ENCODE data around the gene STRADB.

The STRADB gene

GRCh38 chr2:201466050-201466675 lies 14.6 kb downstream of the STRADB start:
- DNase-seq (ENCODE audit: low read depth), result no peak
- no peak overlapping the region for H3K4me3 ChIP-seq (ENCODE audit: low read depth, low read length)
- TF ChIP-seq, protein P1, sequence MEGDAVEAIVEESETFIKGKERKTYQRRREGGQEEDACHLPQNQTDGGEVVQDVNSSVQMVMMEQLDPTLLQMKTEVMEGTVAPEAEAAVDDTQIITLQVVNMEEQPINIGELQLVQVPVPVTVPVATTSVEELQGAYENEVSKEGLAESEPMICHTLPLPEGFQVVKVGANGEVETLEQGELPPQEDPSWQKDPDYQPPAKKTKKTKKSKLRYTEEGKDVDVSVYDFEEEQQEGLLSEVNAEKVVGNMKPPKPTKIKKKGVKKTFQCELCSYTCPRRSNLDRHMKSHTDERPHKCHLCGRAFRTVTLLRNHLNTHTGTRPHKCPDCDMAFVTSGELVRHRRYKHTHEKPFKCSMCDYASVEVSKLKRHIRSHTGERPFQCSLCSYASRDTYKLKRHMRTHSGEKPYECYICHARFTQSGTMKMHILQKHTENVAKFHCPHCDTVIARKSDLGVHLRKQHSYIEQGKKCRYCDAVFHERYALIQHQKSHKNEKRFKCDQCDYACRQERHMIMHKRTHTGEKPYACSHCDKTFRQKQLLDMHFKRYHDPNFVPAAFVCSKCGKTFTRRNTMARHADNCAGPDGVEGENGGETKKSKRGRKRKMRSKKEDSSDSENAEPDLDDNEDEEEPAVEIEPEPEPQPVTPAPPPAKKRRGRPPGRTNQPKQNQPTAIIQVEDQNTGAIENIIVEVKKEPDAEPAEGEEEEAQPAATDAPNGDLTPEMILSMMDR (IDR thresholded peaks at IDR 0.05; ENCODE audit: insufficient read depth, low read depth, low read length, missing control alignments), result no peak

- no peak overlapping the region for H3K4me3 ChIP-seq (ENCODE audit: low read depth, low read length)
- no peak for DNase-seq (ENCODE audit: low read depth)
- TF ChIP-seq, protein P1 (IDR thresholded peaks at IDR 0.05; ENCODE audit: insufficient read depth, low read depth, low read length, missing control alignments), result no peak
These were observed 16.1 kb downstream of the STRADB start for GRCh38 chr2:201467666-201468065.

GRCh38 chr2:201470821-201471731 lies 19.5 kb downstream of the STRADB start:
- DNase-seq (ENCODE audit: low read depth), result no peak
- TF ChIP-seq, protein P1 (IDR thresholded peaks at IDR 0.05; ENCODE audit: insufficient read depth, low read depth, low read length, missing control alignments), result no peak
- H3K4me3 ChIP-seq (ENCODE audit: low read depth, low read length), result no peak overlapping the region

- TF ChIP-seq, protein P1 (IDR thresholded peaks at IDR 0.05; ENCODE audit: insufficient read depth, low read depth, low read length, missing control alignments), result no peak
These were observed 20.3 kb downstream of the STRADB start for GRCh38 chr2:201471732-201472393.

GRCh38 chr2:201472411-201472810 lies 20.9 kb downstream of the STRADB start:
- no peak for DNase-seq (ENCODE audit: low read depth)
- H3K4me3 ChIP-seq (ENCODE audit: low read depth, low read length), result no peak overlapping the region
- TF ChIP-seq, protein P1 (IDR thresholded peaks at IDR 0.05; ENCODE audit: insufficient read depth, low read depth, low read length, missing control alignments), result no peak

More at GRCh38 chr2:201471732-201472393, 20.3 kb downstream of the STRADB start:
- no peak overlapping the region for H3K4me3 ChIP-seq (ENCODE audit: low read depth, low read length)
- no peak for DNase-seq (ENCODE audit: low read depth)

DNA sequence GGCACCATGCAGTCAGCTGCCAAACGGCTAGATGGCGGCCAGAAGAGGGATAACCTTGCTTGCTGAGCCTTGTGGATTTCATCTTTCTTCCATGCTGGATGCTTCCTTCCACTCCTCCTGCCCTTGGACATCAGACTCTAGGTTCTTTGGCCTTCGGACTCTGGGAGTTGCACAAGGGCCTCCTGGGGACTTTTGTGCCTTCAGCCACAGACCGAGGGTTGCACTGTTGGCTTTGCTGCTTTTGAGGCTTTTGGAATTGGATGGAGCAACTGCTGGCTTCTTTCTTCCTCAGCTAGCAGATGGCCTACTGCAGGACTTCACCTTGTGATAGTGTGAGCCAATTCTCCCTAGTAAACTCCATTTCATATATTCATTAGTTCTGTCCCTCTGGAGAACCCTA lies 31.0 kb downstream of the STRADB start:
- TF ChIP-seq, protein P1 (IDR thresholded peaks at IDR 0.05; ENCODE audit: insufficient read depth, low read depth, low read length, missing control alignments), result no peak
- H3K4me3 ChIP-seq (ENCODE audit: low read depth, low read length), result no peak overlapping the region
- DNase-seq (ENCODE audit: low read depth), result no peak
